Gastrocnemius medialis (tissue), 4 donors: Measurements from ENCODE around the gene NYAP1. TPM values are rescaled to one million over a fixed set of nuclear protein-coding genes. Genes with fewer than 3 reads are reported as not detected.

Experiments used
- ATAC-seq, 2 donors: fragments of 150-250 bp; one replicate each; pipeline ENCODE4 v1.9.1; 2016
- DNase-seq, 2 donors: peaks; one replicate each; pipeline ENCODE4 v3.0.0-alpha.2; 2019
- H3K27ac ChIP-seq, 4 donors: fragments of 200-600 bp; sonication (generic); 1 replicate in 1 of 4; 2 replicates in 3 of 4; pipeline ENCODE4 v1.5.1; 2016 to 2018; ENCODE audit warnings: mild to moderate bottlenecking in 2 of 4, moderate library complexity in 1 of 4
- H3K27me3 ChIP-seq, 3 donors: fragments of 200-600 bp; sonication (generic) in 2 of 3; 1 replicate in 1 of 3; 2 replicates in 2 of 3; pipeline versions ENCODE4 v1.5.1 to v1.6.0; 2016 to 2019; ENCODE audit warnings: mild to moderate bottlenecking in 1 of 3, moderate library complexity in 1 of 3
- H3K36me3 ChIP-seq, 2 donors: fragments of 200-600 bp; sonication (generic) in 1 of 2; one replicate each; pipeline ENCODE4 v1.5.1; 2017 to 2018
- H3K4me1 ChIP-seq, 2 donors: fragments of 200-600 bp; sonication (generic) in 1 of 2; one replicate each; pipeline ENCODE4 v1.5.1; 2016 to 2017; ENCODE audit warnings: mild to moderate bottlenecking in 2 of 2
- H3K4me3 ChIP-seq, 4 donors: fragments of 200-600 bp; sonication (generic) in 3 of 4; 1 replicate in 1 of 4; 2 replicates in 3 of 4; pipeline ENCODE4 v1.5.1; 2016 to 2019; ENCODE audit warnings: mild to moderate bottlenecking in 2 of 4
- H3K9me3 ChIP-seq, 3 donors: fragments of 200-600 bp; sonication (generic) in 2 of 3; 1 replicate in 1 of 3; 2 replicates in 2 of 3; pipeline ENCODE4 v1.5.1; 2016 to 2019
- CTCF ChIP-seq, 5 experiments: fragments of 450-650 bp in 3 of 5; fragments of 200-600 bp in 2 of 5; sonication (generic) in 2 of 5; IDR thresholded peaks in 4 of 5; conservative IDR thresholded peaks in 1 of 5; 1 replicate in 4 of 5; 2 replicates in 1 of 5; pipeline ENCODE4 v1.5.1; 2016 to 2019; ENCODE audit warnings: antibody characterized with exemption in 5 of 5, mild to moderate bottlenecking in 3 of 5, moderate library complexity in 3 of 5
- POLR2A ChIP-seq, 2 donors: fragments of 450-650 bp; IDR thresholded peaks; one replicate each; pipeline ENCODE4 v1.6.1; 2017; ENCODE audit warnings: antibody characterized with exemption in 2 of 2, mild to moderate bottlenecking in 2 of 2, moderate library complexity in 2 of 2
- in situ Hi-C, 4 donors: fragments of 200-750 bp; cut with MboI; loops; one replicate each; pipeline versions ENCODE4 v1.15.0 to v1.8.0; 2017; ENCODE audit warnings: low sequenced_read_pairs in 4 of 4
- intact Hi-C: fragments of 100-400 bp; cut with DNase I; formaldehyde crosslinking; loops from one replicate; pipeline ENCODE4 v1.15.1; 2023; ENCODE audit warnings: low total_unique reads
- total RNA-seq, 4 donors: library from RNA; depleted of rRNA; stranded (reverse); fragments of >200 nt; gene quantifications; one replicate each; pipeline versions ENCODE4 v1.1.0 to v1.2.3, GENCODE V29; 2016

The NYAP1 gene
- total RNA-seq, 4 donors from 2014 or later: 0.29 TPM; not detected in 3

GRCh38 chr7:100504887-100505611 lies 21.3 kb downstream of the NYAP1 start:
- intact Hi-C loops: no loop called here
- no peak for TF ChIP-seq POLR2A (IDR thresholded peaks at IDR 0.05)
- no peak for TF ChIP-seq CTCF (IDR thresholded peaks at IDR 0.05 in 4 of 5, conservative IDR thresholded peaks at IDR 0.05 in 1 of 5)

GRCh38 chr7:100506356-100506923 lies 22.7 kb downstream of the NYAP1 start:
- Histone ChIP-seq H3K9me3 (no peaks in the 10 kb centered on the region), H3K27me3 (peaks cover 4 to 17% (median 5%) of the 10 kb centered on the region in 3 donors), H3K27ac (no peak overlapping the region), H3K4me3 (no peak overlapping the region), H3K4me1 (no peaks in the 10 kb centered on the region), H3K36me3 (no peaks in the 10 kb centered on the region)
- in situ Hi-C loops: no loop called here
- DNase-seq (no peak), ATAC-seq (no peak)
- TF ChIP-seq POLR2A (IDR thresholded peaks at IDR 0.05) (no peak), CTCF (IDR thresholded peaks at IDR 0.05 in 4 of 5, conservative IDR thresholded peaks at IDR 0.05 in 1 of 5) (no peak)
- intact Hi-C loops: no loop called here

More at GRCh38 chr7:100504887-100505611, 21.3 kb downstream of the NYAP1 start:
- ATAC-seq (no peak), DNase-seq (no peak)
- H3K27ac ChIP-seq: no peak overlapping the region
- H3K36me3 ChIP-seq: no peaks in the 10 kb centered on the region
- H3K4me3 ChIP-seq: no peak overlapping the region
- no peaks in the 10 kb centered on the region for H3K9me3 ChIP-seq
- no peaks in the 10 kb centered on the region for H3K4me1 ChIP-seq
- peaks cover 4 to 17% (median 5%) of the 10 kb centered on the region in 3 donors for H3K27me3 ChIP-seq
- in situ Hi-C loops: no loop called here

- H3K4me3 ChIP-seq: no peak overlapping the region
- intact Hi-C loops: no loop called here
- ATAC-seq: no peak
These were observed 25.5 kb downstream of the NYAP1 start for GRCh38 chr7:100509231-100509630.

GRCh38 chr7:100510437-100511239 lies 26.9 kb downstream of the NYAP1 start:
- ATAC-seq (no peak), DNase-seq (no peak)
- H3K27me3 ChIP-seq: peaks cover 0 to 11% (median 5%) of the 10 kb centered on the region in 3 donors
- H3K27ac ChIP-seq: no peak overlapping the region
- no peaks in the 10 kb centered on the region for H3K9me3 ChIP-seq
- TF ChIP-seq POLR2A (IDR thresholded peaks at IDR 0.05) (no peak), CTCF (IDR thresholded peaks at IDR 0.05 in 4 of 5, conservative IDR thresholded peaks at IDR 0.05 in 1 of 5) (no peak)
- no peaks in the 10 kb centered on the region for H3K4me1 ChIP-seq
- H3K36me3 ChIP-seq: no peaks in the 10 kb centered on the region
- H3K4me3 ChIP-seq: no peak overlapping the region
- in situ Hi-C loops: no loop called here
- intact Hi-C loops: no loop called here

More at GRCh38 chr7:100509231-100509630, 25.5 kb downstream of the NYAP1 start:
- in situ Hi-C loops: no loop called here
- DNase-seq: no peak
- Histone ChIP-seq H3K36me3 (no peaks in the 10 kb centered on the region), H3K27ac (no peak overlapping the region), H3K4me1 (no peaks in the 10 kb centered on the region), H3K9me3 (no peaks in the 10 kb centered on the region), H3K27me3 (peaks cover 4 to 11% (median 5%) of the 10 kb centered on the region in 3 donors)
- no peak for TF ChIP-seq CTCF (IDR thresholded peaks at IDR 0.05 in 4 of 5, conservative IDR thresholded peaks at IDR 0.05 in 1 of 5)
- TF ChIP-seq POLR2A (IDR thresholded peaks at IDR 0.05): no peak
